ENCODE data around the gene TEX11. TPM values are rescaled to one million over a fixed set of nuclear protein-coding genes. Genes with fewer than 3 reads are reported as not detected.

Gene TEX11
- total and polyA plus RNA-seq, 2 of the 13 experiments (the other 11 are each of a cell fraction or from before 2014, with no cell fraction given): not detected

DNA sequence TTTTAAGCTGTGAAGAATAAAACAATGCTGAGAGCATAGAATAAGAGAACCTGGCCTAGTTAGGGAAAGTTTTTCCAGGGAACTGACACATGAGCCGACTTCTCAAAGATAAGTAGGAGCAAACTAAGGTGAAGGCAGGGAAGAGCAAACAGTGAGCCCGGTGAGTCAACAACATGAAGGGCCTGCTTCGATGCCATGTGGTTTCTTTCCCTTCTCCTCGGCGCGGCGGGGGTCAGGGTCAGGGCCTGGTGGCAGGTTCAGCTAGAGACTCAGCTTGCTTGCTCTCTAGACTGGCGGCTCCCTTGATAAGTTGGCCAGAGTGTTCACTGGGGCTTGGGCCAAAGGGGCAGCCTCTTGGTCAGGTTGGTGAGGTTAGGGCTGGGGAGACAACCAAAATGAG is 382.8 kb downstream of the TEX11 start (continued):
- TF ChIP-seq ZBTB40 (IDR thresholded peaks at IDR 0.05) (no peak), ZBTB40 (CRISPR knock-in tag; IDR thresholded peaks at IDR 0.05) (no peak), NR2F1 (CRISPR knock-in tag; IDR thresholded peaks at IDR 0.05) (peak; percentile 75 to 76), ZBTB21 (CRISPR knock-in tag; IDR thresholded peaks at IDR 0.05) (no peak), ARID5B (CRISPR knock-in tag; IDR thresholded peaks at IDR 0.05) (peak; percentile 83), PAF1 (CRISPR knock-in tag; IDR thresholded peaks at IDR 0.05) (no peak), ZBTB46 (CRISPR knock-in tag; IDR thresholded peaks at IDR 0.05; ENCODE audit: borderline replicate concordance) (no peak), FOXP1 (IDR thresholded peaks at IDR 0.05) (no peak), FOXP1 (CRISPR knock-in tag; IDR thresholded peaks at IDR 0.05) (peak; percentile 12; the same call in 1 of the 2 replicates), ZNF670 (CRISPR knock-in tag; IDR thresholded peaks at IDR 0.05; ENCODE audit: borderline replicate concordance) (no peak), FIP1L1 (IDR thresholded peaks at IDR 0.05; ENCODE audit: borderline replicate concordance, insufficient read depth, low read depth, low read length) (no peak)
- TF ChIP-seq, protein P1, sequence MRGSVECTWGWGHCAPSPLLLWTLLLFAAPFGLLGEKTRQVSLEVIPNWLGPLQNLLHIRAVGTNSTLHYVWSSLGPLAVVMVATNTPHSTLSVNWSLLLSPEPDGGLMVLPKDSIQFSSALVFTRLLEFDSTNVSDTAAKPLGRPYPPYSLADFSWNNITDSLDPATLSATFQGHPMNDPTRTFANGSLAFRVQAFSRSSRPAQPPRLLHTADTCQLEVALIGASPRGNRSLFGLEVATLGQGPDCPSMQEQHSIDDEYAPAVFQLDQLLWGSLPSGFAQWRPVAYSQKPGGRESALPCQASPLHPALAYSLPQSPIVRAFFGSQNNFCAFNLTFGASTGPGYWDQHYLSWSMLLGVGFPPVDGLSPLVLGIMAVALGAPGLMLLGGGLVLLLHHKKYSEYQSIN (CRISPR knock-in tag; IDR thresholded peaks at IDR 0.05; ENCODE audit: borderline replicate concordance): no peak
